GM12891 (cell line): ENCODE measurements around the gene OTUD4.

Experiments
- DNase-seq: peaks from one replicate; pipeline ENCODE4 v3.0.0; 2011; ENCODE audit warnings: low spot score; ENCODE audit not compliant: insufficient read length
- FAIRE-seq: peaks from 2 replicates; lab custom pipeline; 2011; peaks lifted over from hg19 to GRCh38; lab: Jason Lieb, UNC
- PAX5 ChIP-seq: IDR thresholded peaks from 2 replicates; pipeline ENCODE4 v1.6.1; 2011; ENCODE audit warnings: low read length, moderate library complexity, mild to moderate bottlenecking; ENCODE audit not compliant: insufficient read depth, severe bottlenecking
- POLR2A ChIP-seq: IDR thresholded peaks from 2 replicates; pipeline ENCODE4 v1.6.1; 2011; ENCODE audit warnings: low read depth, low read length, control low read depth
- POLR2AphosphoS5 ChIP-seq: IDR thresholded peaks from 2 replicates; pipeline ENCODE4 v1.6.1; 2011; ENCODE audit warnings: low read depth, low read length, control low read depth
- POU2F2 ChIP-seq: IDR thresholded peaks from 2 replicates; pipeline ENCODE4 v1.6.1; 2011; ENCODE audit warnings: low read depth, mild to moderate bottlenecking, control low read depth, low read length, moderate library complexity
- SPI1 ChIP-seq: IDR thresholded peaks from 2 replicates; pipeline ENCODE4 v1.6.1; 2011; ENCODE audit warnings: low read depth, low read length, control low read depth
- TAF1 ChIP-seq: IDR thresholded peaks from 2 replicates; pipeline ENCODE4 v1.6.1; 2011; ENCODE audit warnings: low read depth, low read length, control low read depth

The OTUD4 gene

GRCh38 chr4:145097821-145098674 is 82.3 kb downstream of the OTUD4 start, which contains the start of the genes ABCE1 and ANAPC10:
Gene ABCE1 (plus strand): TSS chr4:145098311. CDS start chr4:145104413, 6,102 bp downstream.
Gene ANAPC10 (minus strand): TSS chr4:145098196. CDS start chr4:145096099, 2,097 bp downstream.
- peak; percentile 66 for DNase-seq
- FAIRE-seq: peak; percentile 100
- TF ChIP-seq POU2F2 (peak; percentile 71; the same call in 1 of the 2 replicates), POLR2A (peak; percentile 82), POLR2AphosphoS5 (peak; percentile 93), TAF1 (peak; percentile 81), SPI1 (no peak), PAX5 (peak; percentile 36)

GRCh38 chr4:145097331-145097820 is 83.0 kb downstream of the OTUD4 start:
- FAIRE-seq (no peak), DNase-seq (no peak)
- TF ChIP-seq POLR2AphosphoS5 (no peak), TAF1 (no peak), PAX5 (no peak), POLR2A (no peak), SPI1 (no peak), POU2F2 (no peak)

- TF ChIP-seq TAF1: no peak
- TF ChIP-seq POLR2AphosphoS5: no peak
- no peak for TF ChIP-seq POLR2A
- TF ChIP-seq PAX5: no peak
- no peak for TF ChIP-seq POU2F2
- TF ChIP-seq SPI1: no peak
- DNase-seq (no peak), FAIRE-seq (no peak)
Observed at GRCh38 chr4:145093638-145094037, 86.8 kb downstream of the OTUD4 start.

- TF ChIP-seq SPI1 (no peak), POLR2A (no peak), PAX5 (no peak), POU2F2 (no peak), TAF1 (no peak), POLR2AphosphoS5 (no peak)
- no peak for FAIRE-seq
- DNase-seq: no peak
Observed at GRCh38 chr4:145090380-145090779, 90.0 kb downstream of the OTUD4 start.

- FAIRE-seq (no peak), DNase-seq (no peak)
- TF ChIP-seq POU2F2 (no peak), TAF1 (no peak), PAX5 (no peak), SPI1 (no peak), POLR2A (no peak), POLR2AphosphoS5 (no peak)
Observed at GRCh38 chr4:145083891-145084605, 96.3 kb downstream of the OTUD4 start.
